Measurements from ENCODE around the gene RASGRP4. TPM values are rescaled to one million over a fixed set of nuclear protein-coding genes. Genes with fewer than 3 reads are reported as not detected.

Gene RASGRP4
- total RNA-seq, 1 experiment from 2014 or later, result not detected

GRCh38 chr19:38386300-38386970, 39.6 kb downstream of the RASGRP4 start:
- no peak overlapping the region for H3K27ac Mint-ChIP-seq (ENCODE audit: unreplicated experiment)
- peaks cover 7% of the 10 kb centered on the region for H3K36me3 ChIP-seq (ENCODE audit: control insufficient read depth, insufficient read depth, low read length)
- H3K9me3 Mint-ChIP-seq (ENCODE audit: unreplicated experiment), result no peaks in the 10 kb centered on the region
- peaks cover 17% of the 10 kb centered on the region; the same call in 1 of the 2 replicates for H3K4me1 ChIP-seq
- ChIA-PET CTCF (interaction anchor here (1.7 kb wide), 1 partner anchor 12 kb away, joined by 19 read pairs; the partner anchor contains the start of gene PSMD8), POLR2A (no interaction called here)
- no peaks in the 10 kb centered on the region for H3K27me3 Mint-ChIP-seq (ENCODE audit: insufficient read depth, unreplicated experiment)
- H3K9me3 ChIP-seq, result no peaks in the 10 kb centered on the region
- BruUV-seq (replicated peaks), result no TSS peak
- peaks cover 13% of the 10 kb centered on the region for H3K4me1 Mint-ChIP-seq (ENCODE audit: low read depth, unreplicated experiment)
- H3K4me3 ChIP-seq (ENCODE audit: low read depth, low read length), result no peak overlapping the region
- intact Hi-C loops (cut with micrococcal nuclease; ENCODE audit: unreplicated experiment), result no loop called here
- no peaks in the 10 kb centered on the region for H3K27me3 ChIP-seq (replicated peaks; ENCODE audit: control insufficient read depth, insufficient read depth, low read length)
- H3K4me3 Mint-ChIP-seq (ENCODE audit: unreplicated experiment), result no peak overlapping the region
- peaks cover 56% of the 10 kb centered on the region for H3K36me3 Mint-ChIP-seq (ENCODE audit: insufficient read depth, unreplicated experiment)
- no peak for TF ChIP-seq CTCF (IDR thresholded peaks at IDR 0.05; ENCODE audit: insufficient read depth in 1 of 2, low read depth in 1 of 2, low read length in 1 of 2, severe bottlenecking in 1 of 2, unreplicated experiment in 1 of 2)
- DNase-seq, result no peak

- Histone ChIP-seq H3K9me3 (no peaks in the 10 kb centered on the region), H3K4me1 (peaks cover 17% of the 10 kb centered on the region; the same call in 1 of the 2 replicates), H3K36me3 (ENCODE audit: control insufficient read depth, insufficient read depth, low read length) (peaks cover 9% of the 10 kb centered on the region), H3K27me3 (replicated peaks; ENCODE audit: control insufficient read depth, insufficient read depth, low read length) (no peaks in the 10 kb centered on the region), H3K4me3 (ENCODE audit: low read depth, low read length) (no peak overlapping the region)
- DNase-seq, result no peak
- no peak for TF ChIP-seq CTCF (IDR thresholded peaks at IDR 0.05; ENCODE audit: insufficient read depth in 1 of 2, low read depth in 1 of 2, low read length in 1 of 2, severe bottlenecking in 1 of 2, unreplicated experiment in 1 of 2)
- no TSS peak for BruUV-seq (replicated peaks)
- Mint-ChIP-seq H3K27ac (ENCODE audit: unreplicated experiment) (no peak overlapping the region), H3K4me1 (ENCODE audit: low read depth, unreplicated experiment) (peaks cover 13% of the 10 kb centered on the region), H3K9me3 (ENCODE audit: unreplicated experiment) (no peaks in the 10 kb centered on the region), H3K27me3 (ENCODE audit: insufficient read depth, unreplicated experiment) (no peaks in the 10 kb centered on the region), H3K4me3 (ENCODE audit: unreplicated experiment) (no peak overlapping the region), H3K36me3 (ENCODE audit: insufficient read depth, unreplicated experiment) (peaks cover 62% of the 10 kb centered on the region)
- intact Hi-C loops (cut with micrococcal nuclease; ENCODE audit: unreplicated experiment), result no loop called here
- CTCF ChIA-PET, result no interaction called here
- POLR2A ChIA-PET, result no interaction called here
Measured at GRCh38 chr19:38385804-38386257, 40.2 kb downstream of the RASGRP4 start.

- BruUV-seq (replicated peaks), result no TSS peak
- H3K27ac Mint-ChIP-seq (ENCODE audit: unreplicated experiment), result no peak overlapping the region
- peaks cover 62% of the 10 kb centered on the region for H3K36me3 Mint-ChIP-seq (ENCODE audit: insufficient read depth, unreplicated experiment)
Measured at GRCh38 chr19:38385057-38385803, 40.8 kb downstream of the RASGRP4 start.

More at GRCh38 chr19:38385057-38385803, 40.8 kb downstream of the RASGRP4 start:
- no peaks in the 10 kb centered on the region for H3K27me3 Mint-ChIP-seq (ENCODE audit: insufficient read depth, unreplicated experiment)
- TF ChIP-seq CTCF (IDR thresholded peaks at IDR 0.05; ENCODE audit: insufficient read depth in 1 of 2, low read depth in 1 of 2, low read length in 1 of 2, severe bottlenecking in 1 of 2, unreplicated experiment in 1 of 2), result no peak
- Histone ChIP-seq H3K4me3 (ENCODE audit: low read depth, low read length) (no peak overlapping the region), H3K27me3 (replicated peaks; ENCODE audit: control insufficient read depth, insufficient read depth, low read length) (no peaks in the 10 kb centered on the region), H3K36me3 (ENCODE audit: control insufficient read depth, insufficient read depth, low read length) (peaks cover 9% of the 10 kb centered on the region), H3K4me1 (peaks cover 17% of the 10 kb centered on the region; the same call in 1 of the 2 replicates), H3K9me3 (no peaks in the 10 kb centered on the region)
- peaks cover 13% of the 10 kb centered on the region for H3K4me1 Mint-ChIP-seq (ENCODE audit: low read depth, unreplicated experiment)
- intact Hi-C loops (cut with micrococcal nuclease; ENCODE audit: unreplicated experiment), result no loop called here
- POLR2A ChIA-PET, result interaction anchor here (1.5 kb wide), 1 partner anchor 11 kb away, joined by 4 read pairs; the partner anchor contains the start of gene PSMD8
- H3K9me3 Mint-ChIP-seq (ENCODE audit: unreplicated experiment), result no peaks in the 10 kb centered on the region
- CTCF ChIA-PET, result interaction anchor here (1.2 kb wide), 1 partner anchor 18 kb away, joined by 7 read pairs; the partner anchor contains the start of gene FAM98C
- H3K4me3 Mint-ChIP-seq (ENCODE audit: unreplicated experiment), result no peak overlapping the region
- DNase-seq, result no peak
